GM15510 (cell line): ENCODE results near the gene ADD3.

Experiments
- POLR2A ChIP-seq: IDR thresholded peaks from 3 replicates; pipeline ENCODE4 v1.6.1; 2011; ENCODE audit warnings: borderline replicate concordance; ENCODE audit not compliant: insufficient read length; ENCODE audit errors: extremely low read depth

Gene ADD3

GRCh38 chr10:110078317-110078716, 70.5 kb downstream of the ADD3 start:
- TF ChIP-seq POLR2A = no peak

DNA sequence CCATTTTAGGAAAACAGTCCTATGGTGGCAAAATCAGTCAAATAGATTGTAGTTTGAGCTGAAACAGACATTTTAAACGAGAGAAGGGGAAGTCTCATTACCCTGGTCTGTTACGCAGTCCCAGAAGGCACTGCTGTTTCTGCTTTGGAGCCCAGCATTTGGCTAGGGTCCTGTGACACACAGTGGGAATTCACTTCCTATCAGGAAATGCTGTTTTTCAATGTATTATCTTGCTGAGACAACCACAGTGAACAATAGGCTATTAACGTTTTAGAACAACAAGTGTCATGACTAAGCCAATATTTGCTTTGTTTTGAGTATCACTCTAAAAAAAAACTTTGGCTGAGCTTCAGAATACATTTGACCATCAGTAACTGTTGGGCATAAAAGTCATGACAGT, 74.1 kb downstream of the ADD3 start:
- TF ChIP-seq POLR2A = no peak

DNA sequence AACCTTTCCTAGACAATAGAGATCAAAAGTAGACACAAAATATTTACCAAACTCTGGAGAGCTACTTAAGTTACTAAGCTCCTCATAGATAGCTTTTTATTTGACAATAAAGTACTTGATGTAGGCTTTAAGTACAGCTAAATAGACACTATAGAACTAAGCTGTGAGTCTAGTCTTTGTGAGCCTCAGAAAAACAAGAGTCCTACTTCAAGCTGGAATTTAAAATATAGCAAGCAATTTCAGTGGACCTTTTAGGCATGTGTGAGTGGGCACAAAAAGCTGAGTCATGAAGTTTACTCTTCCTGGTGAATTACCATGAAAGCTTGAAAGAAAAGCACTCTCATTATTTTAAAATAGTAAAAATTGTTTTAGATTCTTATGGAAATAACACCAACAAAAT, 76.1 kb downstream of the ADD3 start:
- TF ChIP-seq POLR2A = no peak

- TF ChIP-seq POLR2A = no peak
Measured at GRCh38 chr10:110087682-110088081, 79.9 kb downstream of the ADD3 start.

DNA sequence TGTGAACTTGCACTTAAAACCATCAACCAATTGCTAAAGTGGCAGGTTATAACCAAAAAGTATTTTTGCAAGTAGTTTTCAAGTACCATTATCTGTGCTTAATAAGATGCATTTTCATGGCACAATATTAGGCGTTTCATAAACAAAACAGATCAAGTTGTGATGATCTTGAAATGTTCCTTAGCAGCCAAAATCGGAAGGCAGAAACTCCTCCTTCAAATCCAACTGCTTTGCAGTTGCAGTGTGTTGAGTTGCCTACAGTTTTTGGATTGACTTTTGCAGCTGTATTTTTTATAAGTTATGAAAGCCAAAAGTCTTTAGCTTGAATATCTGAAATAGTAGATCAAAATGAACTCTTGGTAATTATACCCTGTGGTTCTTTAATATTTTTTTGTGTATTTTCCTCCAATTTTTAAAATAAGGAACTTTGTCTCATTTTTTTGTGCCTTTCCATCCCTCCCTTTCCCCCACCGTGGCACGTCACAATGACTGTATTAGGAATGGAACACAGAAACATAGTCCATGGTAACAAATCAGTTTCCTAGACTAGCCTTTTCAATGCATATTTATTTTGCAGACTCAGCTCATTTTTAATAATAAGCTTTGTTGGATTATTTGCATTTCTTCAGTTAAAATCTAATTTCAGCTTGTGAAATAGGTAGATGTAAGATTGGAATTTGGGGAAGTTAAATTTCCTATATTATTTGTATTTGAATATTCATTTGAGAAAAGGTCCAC, 80.8 kb downstream of the ADD3 start:
- TF ChIP-seq POLR2A = no peak

DNA sequence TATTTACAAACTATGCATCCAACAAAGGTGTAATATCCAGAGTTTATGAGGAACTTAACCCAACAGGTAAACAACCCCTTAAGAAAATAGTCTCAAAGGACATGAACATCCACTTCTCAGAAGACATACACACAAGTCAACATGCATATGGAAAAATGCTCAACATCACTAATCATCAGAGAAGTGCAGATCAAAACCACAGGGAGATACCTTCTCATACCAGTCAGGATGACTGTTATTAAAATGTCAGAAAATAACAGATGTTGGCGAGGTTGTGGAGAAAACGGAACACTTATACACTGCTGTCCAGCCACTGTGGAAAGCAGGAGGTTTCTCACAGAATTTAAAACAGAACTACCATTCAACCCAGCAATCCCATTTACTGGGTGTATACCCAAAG, 84.0 kb downstream of the ADD3 start:
- TF ChIP-seq POLR2A = no peak

- no peak for TF ChIP-seq POLR2A
Measured at GRCh38 chr10:110093722-110094121, 85.9 kb downstream of the ADD3 start.

DNA sequence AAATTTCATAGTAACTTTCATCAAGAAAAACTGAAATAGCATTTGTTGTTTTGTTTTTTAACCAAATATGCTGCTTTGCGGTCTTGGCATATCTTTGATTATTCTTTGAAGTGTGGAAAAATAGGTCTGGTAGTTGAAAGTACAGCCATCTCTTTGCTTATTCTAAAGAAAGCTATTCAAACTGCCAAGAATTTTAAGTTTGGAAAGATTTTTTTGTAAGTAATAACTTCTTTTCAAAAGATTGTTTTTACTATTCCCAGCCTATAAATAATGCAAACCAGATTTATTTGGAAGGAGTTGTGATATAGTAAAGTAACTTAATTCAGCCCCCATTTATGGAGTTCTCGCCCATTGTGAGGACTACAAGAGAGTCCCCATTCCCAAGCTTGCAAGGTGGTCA, 87.0 kb downstream of the ADD3 start:
- no peak for TF ChIP-seq POLR2A

- no peak for TF ChIP-seq POLR2A
Measured at GRCh38 chr10:110101464-110102144, 93.8 kb downstream of the ADD3 start.

DNA sequence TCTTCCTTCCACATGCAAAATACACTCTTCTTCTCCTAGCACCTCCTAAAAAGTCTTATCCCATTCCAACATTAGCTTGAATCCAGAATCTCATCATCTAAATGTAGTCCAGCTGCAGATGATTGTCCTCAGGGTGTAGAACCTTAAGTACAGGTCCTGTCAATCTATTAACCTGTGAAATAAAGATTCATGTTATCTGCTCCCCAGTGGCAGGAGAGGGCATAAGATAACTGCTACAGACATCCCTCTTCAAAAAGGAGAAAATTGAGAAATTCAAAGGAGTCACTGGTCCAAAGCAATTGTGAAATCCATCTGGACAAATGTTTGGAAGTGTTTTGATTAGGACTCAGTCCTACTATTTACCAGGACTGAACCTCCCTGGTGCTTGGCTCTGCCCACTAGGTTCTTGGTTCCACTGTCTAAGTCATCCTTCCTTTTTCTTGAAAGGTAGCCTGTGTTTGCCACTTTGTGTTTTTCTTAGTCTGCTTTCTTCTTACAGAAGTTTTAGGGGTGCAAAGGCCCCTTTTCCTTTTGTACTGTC, 96.2 kb downstream of the ADD3 start:
- TF ChIP-seq POLR2A = no peak

GRCh38 chr10:110105873-110106272, 98.1 kb downstream of the ADD3 start:
- no peak for TF ChIP-seq POLR2A

- no peak for TF ChIP-seq POLR2A
Measured at GRCh38 chr10:110107430-110107829, 99.6 kb downstream of the ADD3 start.

DNA sequence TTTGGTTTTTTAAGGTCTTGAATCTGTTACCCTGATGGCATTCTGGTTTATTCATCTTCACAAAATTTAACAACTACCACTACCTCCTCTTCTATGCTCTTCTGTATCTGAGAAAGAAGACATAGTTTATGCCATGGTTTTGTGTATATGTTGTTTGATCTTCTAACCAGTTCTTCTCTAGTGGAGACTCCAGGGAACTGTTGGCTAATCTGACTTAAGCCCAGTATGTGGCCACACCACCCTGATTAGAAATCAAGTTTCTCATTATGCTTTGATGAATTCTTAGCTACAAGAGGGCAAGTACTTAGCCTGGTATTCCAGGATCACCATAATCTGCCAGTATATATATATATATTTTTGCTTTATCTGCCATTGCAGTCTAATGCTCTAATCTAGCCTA, 100.1 kb downstream of the ADD3 start:
- TF ChIP-seq POLR2A = no peak

GRCh38 chr10:110109511-110109910, 101.7 kb downstream of the ADD3 start:
- no peak for TF ChIP-seq POLR2A

DNA sequence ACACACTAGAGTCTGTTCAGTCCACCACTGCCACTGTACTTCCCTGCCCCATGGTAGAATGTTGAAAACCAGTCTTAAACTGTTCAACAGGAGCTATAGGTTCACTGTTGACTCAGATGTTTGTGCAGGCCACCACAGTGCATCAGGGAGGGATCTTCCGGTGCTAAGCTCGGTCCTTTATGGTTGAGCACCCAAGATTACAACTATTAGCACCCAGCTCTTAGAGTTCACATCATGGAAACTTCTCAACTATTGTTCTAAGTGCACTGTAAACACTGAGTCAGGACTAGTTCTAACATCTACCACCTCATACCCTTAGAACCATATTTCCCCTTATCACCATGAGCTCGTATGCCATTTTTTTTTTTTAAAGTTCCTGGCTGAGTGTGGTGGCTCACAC, 102.6 kb downstream of the ADD3 start:
- TF ChIP-seq POLR2A = no peak
